ENCODE results near the gene BCAM. TPM values are rescaled to one million over a fixed set of nuclear protein-coding genes. Genes with fewer than 3 reads are reported as not detected.
A peak's percentile ranks its signal among the peaks of the same experiment; 100 is the strongest.

Gene BCAM
- total and polyA plus RNA-seq, 2 of the 4 experiments (the other 2 are of a cell fraction): 2.3 to 35.7 TPM

GRCh38 chr19:44846455-44847143 lies 37.7 kb downstream of the BCAM start:
- peaks cover 6% of the 10 kb centered on the region for H3K9me1 ChIP-seq (ENCODE audit: insufficient read depth, low read length)
- H3K18ac ChIP-seq (ENCODE audit: low read depth, low read length): peak overlapping the region; percentile 82
- peak overlapping the region; percentile 20 to 80; a peak in 3 of 4 replicates for H4K8ac ChIP-seq (ENCODE audit: low read depth in 2 of 2, low read length in 2 of 2)
- H3K23ac ChIP-seq (ENCODE audit: low read depth, low read length): peak overlapping the region; percentile 97
- peak overlapping the region; percentile 77 for H3K4me2 ChIP-seq (ENCODE audit: low read depth, low read length)
- DNase-seq (no peak), ATAC-seq (ENCODE audit: low read depth) (no peak; the same call in 1 of the 2 replicates)
- peak overlapping the region; percentile 97 for H3K27ac ChIP-seq (ENCODE audit: insufficient read depth, low read length)
- H3K79me1 ChIP-seq (ENCODE audit: low read depth in 1 of 2, low read length in 2 of 2): peaks cover 0 to 47% of the 10 kb centered on the region in 2 experiments; a peak in 2 of 4 replicates
- 0 out of 3 replicates have a peak overlapping the region, but pooled peaks have one; percentile 63 for H2BK15ac ChIP-seq (ENCODE audit: low read depth, low read length)
- H4K20me1 ChIP-seq (ENCODE audit: insufficient read depth, low read length): peaks cover 43% of the 10 kb centered on the region
- peak overlapping the region; percentile 100 for H3K9ac ChIP-seq (ENCODE audit: low read depth, low read length)
- no TSS peak for BruUV-seq (replicated peaks)
- H3K4ac ChIP-seq (ENCODE audit: low read depth, low read length): peak overlapping the region; percentile 95
- peak overlapping the region; percentile 86 for H4K91ac ChIP-seq (ENCODE audit: insufficient read depth, low read depth, low read length)
- peak overlapping the region; percentile 72; the same call in 1 of the 2 replicates for H2BK120ac ChIP-seq (ENCODE audit: low read depth, low read length)
- peak overlapping the region; percentile 93 for H3K56ac ChIP-seq (ENCODE audit: extremely low read depth, insufficient read depth, low read length)
- H4K5ac ChIP-seq (ENCODE audit: low read depth, low read length): peak overlapping the region; percentile 43; the same call in 1 of the 2 replicates
- peak overlapping the region; percentile 97 for H3K4me3 ChIP-seq (ENCODE audit: insufficient read depth, low read depth, low read length)
- peaks cover 12% of the 10 kb centered on the region for H3K4me1 ChIP-seq (ENCODE audit: control insufficient read depth, insufficient read depth, low read length)
- H3K9me3 ChIP-seq (ENCODE audit: control insufficient read depth, insufficient read depth, low read length): no peaks in the 10 kb centered on the region
- intact Hi-C loops (cut with micrococcal nuclease) (loop anchor here (2.0 to 5.0 kb wide), 2 partner anchors 44 to 274 kb away; partner anchors contain the start of gene TOMM40), dilution Hi-C loops (cut with HindIII; ENCODE audit: low sequenced_read_pairs, unreplicated experiment) (no loop called here), in situ Hi-C loops (cut with MboI; ENCODE audit: low sequenced_read_pairs) (no loop called here)
- H3K27me3 ChIP-seq (ENCODE audit: control insufficient read depth, insufficient read depth, low read length): no peaks in the 10 kb centered on the region
- H2AK9ac ChIP-seq (replicated peaks; ENCODE audit: low read depth, low read length, poor library complexity): peak overlapping the region; percentile 67
- WGBS, 2 experiments (ENCODE audit: extremely low coverage in 2 of 2, insufficient read length in 1 of 2): 0% methylated on average over 16 of the region's 51 CpGs; no CpG with 5 or more reads in 1 of the 2 experiments
- peak overlapping the region; percentile 96 for H2AK5ac ChIP-seq (ENCODE audit: low read depth, low read length)
- POLR2A ChIA-PET (ENCODE audit: unreplicated experiment): no interaction called here
- H2BK5ac ChIP-seq (ENCODE audit: low read depth, low read length, poor library complexity, severe bottlenecking): peak overlapping the region; percentile 77
- TF ChIP-seq MAZ (IDR thresholded peaks at IDR 0.05; ENCODE audit: borderline replicate concordance, low read depth, low read length) (peak; percentile 61; the same call in 1 of the 2 replicates), POLR2A (IDR thresholded peaks at IDR 0.05; ENCODE audit: low read depth, low read length) (peak; percentile 44), CHD1 (IDR thresholded peaks at IDR 0.05; ENCODE audit: low read depth, low read length) (0 out of 2 replicates have a peak, but pooled peaks have one; percentile 16), RAD21 (IDR thresholded peaks at IDR 0.05; ENCODE audit: low read length) (no peak)
- CTCF ChIA-PET: interaction anchor here (1.0 to 1.4 kb wide), 2 partner anchors 63 to 122 kb away, joined by 4 to 6 read pairs; no protein-coding TSS in a partner anchor
- no peak overlapping the region for H2BK20ac ChIP-seq (ENCODE audit: low read depth, low read length)
- peak overlapping the region; percentile 98 for H3K14ac ChIP-seq (replicated peaks; ENCODE audit: low read depth, low read length)
- H3K36me3 ChIP-seq (ENCODE audit: control insufficient read depth, insufficient read depth, low read length): peaks cover 3% of the 10 kb centered on the region; the same call in 1 of the 2 replicates
- peak overlapping the region; percentile 82 for H2AFZ ChIP-seq (replicated peaks; ENCODE audit: low read length, poor library complexity)
